MG63 (cell line): Measurements from ENCODE around the gene IL1RAPL2. TPM values are rescaled to one million over a fixed set of nuclear protein-coding genes. Genes with fewer than 3 reads are reported as not detected.
"Not testable (repeated sequence)": the region's sequence is repeated elsewhere in the genome, so short reads cannot be mapped to it uniquely, and the experiment has no call there.

Source experiments
- DNase-seq: peaks from one replicate; pipeline ENCODE4 v3.0.0-alpha.2; 2020
- H3K27me3 ChIP-seq: fragments of 250-450 bp; sonication (Bioruptor Pico); 2 replicates; pipeline ENCODE4 v1.5.1; 2020; ENCODE audit warnings: mild to moderate bottlenecking, moderate library complexity
- H3K36me3 ChIP-seq: fragments of 250-450 bp; sonication (Bioruptor Pico); 2 replicates; pipeline ENCODE4 v1.5.1; 2020; ENCODE audit warnings: mild to moderate bottlenecking, moderate library complexity
- H3K4me3 ChIP-seq: fragments of 250-450 bp; sonication (Bioruptor Pico); 2 replicates; pipeline ENCODE4 v1.5.1; 2020; ENCODE audit warnings: mild to moderate bottlenecking, moderate library complexity
- H3K9me3 ChIP-seq: fragments of 250-450 bp; sonication (Bioruptor Pico); 2 replicates; pipeline ENCODE4 v1.5.1; 2020; ENCODE audit warnings: mild to moderate bottlenecking, moderate library complexity
- total RNA-seq: library from RNA; depleted of rRNA; stranded (reverse); fragments of >200 nt; shearing (Covaris generic); gene quantifications from 2 replicates; pipeline ENCODE4 v1.2.3, GENCODE V29; 2014; ENCODE audit warnings: low replicate concordance

The IL1RAPL2 gene
- total RNA-seq, 1 experiment from 2014 or later: not detected

- H3K27me3 ChIP-seq: no peaks in the 10 kb centered on the region
- no peak for DNase-seq
- no peaks in the 10 kb centered on the region for H3K9me3 ChIP-seq
- H3K4me3 ChIP-seq: no peak overlapping the region
- no peaks in the 10 kb centered on the region for H3K36me3 ChIP-seq
Measured at GRCh38 chrX:105229146-105229545, 663.1 kb downstream of the IL1RAPL2 start.

DNA sequence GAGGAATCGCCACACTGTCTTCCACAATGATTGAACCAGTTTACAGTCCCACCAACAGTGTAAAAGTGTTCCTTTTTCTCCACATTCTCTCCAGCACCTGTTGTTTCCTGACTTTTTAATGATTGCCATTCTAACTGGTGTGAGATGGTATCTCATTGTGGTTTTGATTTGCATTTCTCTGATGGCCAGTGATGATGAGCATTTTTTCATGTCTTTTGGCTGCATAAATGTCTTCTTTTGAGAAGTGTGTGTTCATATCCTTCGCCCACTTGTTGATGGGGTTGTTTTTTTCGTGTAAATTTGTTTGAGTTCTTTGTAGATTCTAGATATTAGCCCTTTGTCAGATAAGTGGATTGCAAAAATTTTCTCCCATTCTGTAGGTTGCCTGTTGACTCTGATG, 671.4 kb downstream of the IL1RAPL2 start:
- not testable (repeated sequence) for DNase-seq, H3K36me3 ChIP-seq, H3K27me3 ChIP-seq, H3K4me3 ChIP-seq, H3K9me3 ChIP-seq

DNA sequence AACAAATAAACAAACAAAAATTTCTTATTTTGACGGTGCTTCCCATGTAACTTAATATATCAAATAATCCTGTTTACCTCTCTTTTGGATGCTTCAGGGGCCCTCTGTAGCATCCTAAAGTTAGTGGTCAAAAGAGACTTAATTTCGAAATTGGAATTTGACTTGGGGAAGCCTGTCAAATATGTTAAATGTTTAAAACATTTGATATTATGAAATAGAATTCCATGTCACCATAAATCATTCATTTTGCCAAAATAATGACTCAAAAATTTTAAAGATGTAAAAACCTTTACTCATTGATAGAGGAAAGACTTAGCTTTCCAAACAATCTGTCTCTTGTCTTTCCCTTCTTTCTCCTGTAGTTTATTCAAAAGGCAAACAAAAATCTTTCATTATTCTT, 675.1 kb downstream of the IL1RAPL2 start:
- Histone ChIP-seq H3K36me3 (no peaks in the 10 kb centered on the region), H3K4me3 (no peak overlapping the region), H3K9me3 (no peaks in the 10 kb centered on the region), H3K27me3 (no peaks in the 10 kb centered on the region)
- no peak for DNase-seq

- Histone ChIP-seq H3K36me3 (no peaks in the 10 kb centered on the region), H3K27me3 (no peaks in the 10 kb centered on the region)
- no peak for DNase-seq
Measured at GRCh38 chrX:105260291-105261043, 694.5 kb downstream of the IL1RAPL2 start.

GRCh38 chrX:105263171-105263570, 697.2 kb downstream of the IL1RAPL2 start:
- no peak for DNase-seq
- H3K9me3 ChIP-seq: no peaks in the 10 kb centered on the region
- no peaks in the 10 kb centered on the region for H3K27me3 ChIP-seq
- H3K4me3 ChIP-seq: no peak overlapping the region
- no peaks in the 10 kb centered on the region for H3K36me3 ChIP-seq

More at GRCh38 chrX:105260291-105261043, 694.5 kb downstream of the IL1RAPL2 start:
- Histone ChIP-seq H3K4me3 (no peak overlapping the region), H3K9me3 (no peaks in the 10 kb centered on the region)

DNA sequence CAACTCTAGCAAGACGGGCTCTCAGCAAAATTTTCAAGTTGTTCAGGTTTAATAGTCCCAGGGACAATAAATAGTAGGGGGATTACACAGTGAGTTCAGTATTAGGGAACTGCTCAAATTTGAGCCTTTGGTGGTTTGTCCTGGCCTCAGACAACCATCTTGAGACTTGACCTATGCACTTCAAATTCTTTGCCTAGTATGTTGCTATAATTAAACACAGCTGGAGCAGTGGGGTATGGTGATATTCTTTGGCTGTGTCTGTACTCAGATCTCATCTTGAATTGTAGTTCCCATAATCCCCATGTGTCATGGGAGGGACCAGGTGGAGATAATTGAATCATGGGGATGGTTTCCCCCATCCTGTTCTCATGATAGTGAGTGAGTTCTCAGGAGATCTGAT, 697.8 kb downstream of the IL1RAPL2 start:
- DNase-seq: no peak
- H3K27me3 ChIP-seq: no peaks in the 10 kb centered on the region
- no peak overlapping the region for H3K4me3 ChIP-seq
- H3K36me3 ChIP-seq: no peaks in the 10 kb centered on the region
- no peaks in the 10 kb centered on the region for H3K9me3 ChIP-seq

DNA sequence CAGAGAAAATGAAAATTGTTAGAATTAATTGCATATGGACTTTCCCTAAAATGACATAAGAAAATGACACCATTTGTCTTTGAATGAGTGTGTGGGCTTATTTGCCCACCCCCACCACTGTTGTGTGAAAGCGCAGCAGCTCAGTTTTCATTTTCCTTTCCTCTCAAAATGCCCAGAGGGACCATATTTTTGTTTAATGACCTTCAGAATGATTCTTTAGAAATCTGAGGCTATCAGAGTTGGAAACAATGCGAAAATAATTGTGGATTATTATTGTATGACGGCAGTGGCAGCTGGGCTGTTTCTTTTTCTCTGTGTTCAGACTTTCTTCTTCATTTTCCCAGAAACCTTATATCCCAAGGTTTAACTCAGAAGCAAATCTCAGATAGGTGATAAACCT, 699.1 kb downstream of the IL1RAPL2 start:
- Histone ChIP-seq H3K4me3 (no peak overlapping the region), H3K27me3 (no peaks in the 10 kb centered on the region), H3K9me3 (no peaks in the 10 kb centered on the region), H3K36me3 (no peaks in the 10 kb centered on the region)
- no peak for DNase-seq

DNA sequence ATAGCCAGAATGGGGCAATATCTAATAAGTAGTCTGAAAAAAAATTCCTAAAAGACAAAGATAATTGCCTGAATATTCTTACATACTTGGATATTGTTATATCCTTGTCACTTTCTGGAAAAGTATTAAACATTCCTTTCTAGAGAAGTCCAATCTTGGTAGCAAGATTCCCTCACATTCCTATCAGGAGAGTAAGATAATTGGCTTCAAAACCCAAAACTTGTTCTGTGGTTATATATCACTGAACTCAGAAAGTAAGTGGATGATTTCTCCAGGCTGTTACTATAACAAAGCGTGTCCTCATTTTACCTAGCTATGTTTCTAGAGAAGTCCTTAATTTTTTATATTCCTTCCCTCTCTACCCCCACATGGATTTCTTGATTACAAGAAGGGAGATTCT, 700.5 kb downstream of the IL1RAPL2 start:
- Histone ChIP-seq H3K36me3 (no peaks in the 10 kb centered on the region), H3K27me3 (no peaks in the 10 kb centered on the region), H3K4me3 (no peak overlapping the region), H3K9me3 (no peaks in the 10 kb centered on the region)
- no peak for DNase-seq

GRCh38 chrX:105267167-105267566, 701.2 kb downstream of the IL1RAPL2 start:
- H3K27me3 ChIP-seq: no peaks in the 10 kb centered on the region
- no peak for DNase-seq
- no peak overlapping the region for H3K4me3 ChIP-seq
- H3K9me3 ChIP-seq: no peaks in the 10 kb centered on the region
- H3K36me3 ChIP-seq: no peaks in the 10 kb centered on the region

DNA sequence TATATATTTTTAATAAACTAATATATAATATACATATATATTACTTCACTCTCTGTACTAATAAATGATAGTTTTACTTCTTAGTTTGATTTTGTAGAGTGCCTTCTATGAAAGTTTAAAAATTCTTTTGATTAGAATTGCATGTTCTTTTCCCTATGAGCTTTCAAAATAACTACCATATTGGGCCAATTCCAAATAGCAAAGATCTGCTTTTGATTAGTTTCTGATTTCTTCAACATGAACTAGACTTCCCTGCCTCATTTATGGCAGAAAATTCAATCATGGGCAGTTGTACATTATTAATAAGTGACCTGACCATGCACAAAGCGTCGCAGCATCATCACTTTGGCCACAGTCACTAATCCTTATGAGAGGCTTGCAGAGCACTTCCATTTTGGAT, 703.4 kb downstream of the IL1RAPL2 start:
- DNase-seq: no peak
- Histone ChIP-seq H3K4me3 (no peak overlapping the region), H3K9me3 (no peaks in the 10 kb centered on the region), H3K36me3 (no peaks in the 10 kb centered on the region), H3K27me3 (no peaks in the 10 kb centered on the region)

GRCh38 chrX:105273326-105273725, 707.3 kb downstream of the IL1RAPL2 start:
- H3K36me3 ChIP-seq: no peaks in the 10 kb centered on the region
- no peak overlapping the region for H3K4me3 ChIP-seq
- no peaks in the 10 kb centered on the region for H3K27me3 ChIP-seq
- H3K9me3 ChIP-seq: no peaks in the 10 kb centered on the region
- no peak for DNase-seq

GRCh38 chrX:105274091-105274490, 708.1 kb downstream of the IL1RAPL2 start:
- Histone ChIP-seq H3K4me3 (no peak overlapping the region), H3K9me3 (no peaks in the 10 kb centered on the region)
- DNase-seq: no peak

GRCh38 chrX:105277132-105277531, 711.1 kb downstream of the IL1RAPL2 start:
- no peaks in the 10 kb centered on the region for H3K27me3 ChIP-seq
- no peaks in the 10 kb centered on the region for H3K9me3 ChIP-seq
- H3K36me3 ChIP-seq: no peaks in the 10 kb centered on the region
- H3K4me3 ChIP-seq: no peak overlapping the region
- no peak for DNase-seq

More at GRCh38 chrX:105274091-105274490, 708.1 kb downstream of the IL1RAPL2 start:
- no peaks in the 10 kb centered on the region for H3K36me3 ChIP-seq
- no peaks in the 10 kb centered on the region for H3K27me3 ChIP-seq

GRCh38 chrX:105282077-105282476, 716.1 kb downstream of the IL1RAPL2 start:
- no peaks in the 10 kb centered on the region for H3K36me3 ChIP-seq
- no peaks in the 10 kb centered on the region for H3K27me3 ChIP-seq
- DNase-seq: no peak
- H3K4me3 ChIP-seq: no peak overlapping the region
- no peaks in the 10 kb centered on the region for H3K9me3 ChIP-seq

- Histone ChIP-seq H3K27me3 (no peaks in the 10 kb centered on the region), H3K4me3 (no peak overlapping the region), H3K36me3 (no peaks in the 10 kb centered on the region), H3K9me3 (no peaks in the 10 kb centered on the region)
- no peak for DNase-seq
Measured at GRCh38 chrX:105297041-105297440, 731.0 kb downstream of the IL1RAPL2 start.

- Histone ChIP-seq H3K4me3 (no peak overlapping the region), H3K36me3 (no peaks in the 10 kb centered on the region)
- DNase-seq: no peak
Measured at GRCh38 chrX:105299286-105299685, 733.3 kb downstream of the IL1RAPL2 start.

DNA sequence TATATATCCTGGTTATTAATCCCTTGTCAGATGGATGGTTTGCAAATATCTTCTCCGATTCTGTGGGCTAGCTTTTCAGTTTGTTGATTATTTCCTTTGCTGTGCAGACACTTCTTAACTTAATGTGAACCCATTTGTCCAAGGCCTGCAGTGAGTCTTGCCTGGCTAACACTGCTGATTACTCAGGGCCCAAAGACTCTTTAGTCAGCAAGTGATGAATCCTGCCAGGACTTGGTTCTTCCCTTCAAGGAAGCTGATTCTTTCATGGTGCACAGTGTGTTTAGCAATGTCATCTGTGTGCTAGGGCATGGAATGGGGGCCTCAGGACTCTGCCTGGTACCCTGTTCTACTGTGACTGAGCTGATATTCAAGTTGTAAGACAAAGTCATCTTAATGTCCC, 736.2 kb downstream of the IL1RAPL2 start:
- Histone ChIP-seq H3K4me3 (no peak overlapping the region), H3K27me3 (no peaks in the 10 kb centered on the region), H3K36me3 (no peaks in the 10 kb centered on the region), H3K9me3 (no peaks in the 10 kb centered on the region)
- no peak for DNase-seq

More at GRCh38 chrX:105299286-105299685, 733.3 kb downstream of the IL1RAPL2 start:
- Histone ChIP-seq H3K27me3 (no peaks in the 10 kb centered on the region), H3K9me3 (no peaks in the 10 kb centered on the region)

- DNase-seq: no peak
- no peaks in the 10 kb centered on the region for H3K9me3 ChIP-seq
- no peaks in the 10 kb centered on the region for H3K27me3 ChIP-seq
- H3K36me3 ChIP-seq: no peaks in the 10 kb centered on the region
- H3K4me3 ChIP-seq: no peak overlapping the region
Measured at GRCh38 chrX:105307762-105308161, 741.8 kb downstream of the IL1RAPL2 start.
